ENCODE data around the gene VN1R5.
A peak's percentile ranks its signal among the peaks of the same experiment; 100 is the strongest.

The VN1R5 gene

DNA sequence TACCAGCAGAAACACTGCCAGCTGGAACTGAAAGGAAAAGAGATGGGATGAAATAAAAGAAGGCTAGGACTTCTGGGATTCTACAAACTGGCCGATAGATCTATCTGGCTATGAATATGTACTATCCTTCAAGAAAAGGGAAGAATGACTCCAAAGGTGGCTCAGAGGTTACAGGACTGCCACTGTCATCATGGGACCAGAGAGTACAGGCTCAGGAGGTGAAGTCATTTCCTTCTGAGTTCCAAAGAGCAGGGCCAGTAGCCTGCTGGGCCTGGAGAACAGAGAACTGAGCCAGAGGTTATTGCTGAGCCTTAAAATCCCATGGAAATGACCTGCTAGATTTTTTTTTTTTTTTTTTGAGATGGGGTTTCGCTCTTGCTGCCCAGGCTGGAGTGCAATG lies 48.2 kb downstream of the VN1R5 start:
- peak in 1 of 2 experiments; percentile 5 for DNase-seq

Measured in AML-193 (cell line).